Uterus (tissue), 4 donors: ENCODE data around the gene WDR72. TPM values are rescaled to one million over a fixed set of nuclear protein-coding genes. Genes with fewer than 3 reads are reported as not detected.

ENCODE experiments used
- DNase-seq, 2 donors: peaks; one replicate each; pipeline ENCODE4 v3.0.0-alpha.2; 2019 to 2020
- H3K27ac ChIP-seq, 2 donors: fragments of 200-600 bp; sonication (generic); 1 replicate in 1 of 2; 2 replicates in 1 of 2; pipeline ENCODE4 v1.5.1; 2016 to 2018
- H3K27me3 ChIP-seq, 2 donors: fragments of 200-600 bp; sonication (generic); one replicate each; pipeline ENCODE4 v1.5.1; 2018 to 2019; ENCODE audit warnings: control low read depth in 1 of 2
- H3K36me3 ChIP-seq, 2 donors: fragments of 200-600 bp; sonication (generic); one replicate each; pipeline ENCODE4 v1.5.1; 2019; ENCODE audit warnings: control low read depth in 1 of 2
- H3K4me1 ChIP-seq, 2 donors: fragments of 200-600 bp; sonication (generic); one replicate each; pipeline ENCODE4 v1.5.1; 2018 to 2019; ENCODE audit warnings: control low read depth in 1 of 2
- H3K4me3 ChIP-seq, 2 donors: fragments of 200-600 bp; sonication (generic); 1 replicate in 1 of 2; 2 replicates in 1 of 2; pipeline ENCODE4 v1.5.1; 2018 to 2019; ENCODE audit warnings: mild to moderate bottlenecking in 1 of 2
- H3K9me3 ChIP-seq, 2 donors: fragments of 200-600 bp; sonication (generic); one replicate each; pipeline ENCODE4 v1.5.1; 2019; ENCODE audit warnings: control low read depth in 1 of 2
- POLR2A ChIP-seq, 2 donors: fragments of 450-650 bp; IDR thresholded peaks; one replicate each; pipeline ENCODE4 v1.6.1; 2016; ENCODE audit warnings: antibody characterized with exemption in 2 of 2, mild to moderate bottlenecking in 1 of 2, moderate library complexity in 1 of 2
- intact Hi-C: fragments of 100-400 bp; cut with DNase I; formaldehyde crosslinking; loops from one replicate; pipeline ENCODE4 v1.15.1; 2023; ENCODE audit warnings: low total_unique reads
- total RNA-seq, 4 donors: library from RNA; depleted of rRNA in 3 of 4; stranded (reverse); fragments of >200 nt in 3 of 4; gene quantifications; one replicate each; pipeline versions ENCODE4 v1.1.0 to v1.2.4, GENCODE V29; 2014 to 2023
- TF ChIP-seq, protein P1 (sequence below), 4 experiments: fragments of 200-600 bp in 2 of 4; fragments of 450-650 bp in 2 of 4; sonication (generic) in 2 of 4; IDR thresholded peaks; one replicate each; pipeline ENCODE4 v1.5.1; 2016 to 2019; ENCODE audit warnings: antibody characterized with exemption in 4 of 4, mild to moderate bottlenecking in 2 of 4, moderate library complexity in 1 of 4
- donor health status: DM: yes; HTN: yes; CAD: no.

Gene WDR72
- total RNA-seq, 4 donors from 2014 or later, result 0.15 to 2.8 (median 0.59) TPM; not detected in 1

DNA sequence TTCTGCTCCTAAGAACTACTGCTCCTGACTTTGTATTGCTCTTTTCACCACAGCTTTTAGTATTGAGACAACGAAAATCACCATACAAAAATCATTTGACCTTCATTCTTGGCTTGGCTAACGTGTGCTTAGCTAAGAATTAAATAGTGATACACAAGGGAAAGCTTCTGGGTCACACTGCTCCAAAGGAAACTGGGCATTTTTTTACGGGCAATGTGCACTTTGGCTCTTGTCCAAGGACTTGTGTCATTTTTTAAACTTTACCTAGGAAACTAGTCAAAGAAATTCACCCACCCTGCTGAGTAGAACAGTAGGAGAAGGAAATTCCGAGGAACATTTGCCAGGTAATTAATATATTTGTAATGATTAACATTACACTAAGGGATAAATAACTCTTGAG lies 19.8 kb downstream of the WDR72 start:
- no peak for DNase-seq
- Histone ChIP-seq H3K27ac (no peak overlapping the region), H3K4me3 (no peak overlapping the region), H3K36me3 (no peaks in the 10 kb centered on the region), H3K4me1 (no peaks in the 10 kb centered on the region), H3K27me3 (no peaks in the 10 kb centered on the region), H3K9me3 (no peaks in the 10 kb centered on the region)
- intact Hi-C loops, result no loop called here
- no peak for TF ChIP-seq POLR2A (IDR thresholded peaks at IDR 0.05)
- TF ChIP-seq, protein P1, sequence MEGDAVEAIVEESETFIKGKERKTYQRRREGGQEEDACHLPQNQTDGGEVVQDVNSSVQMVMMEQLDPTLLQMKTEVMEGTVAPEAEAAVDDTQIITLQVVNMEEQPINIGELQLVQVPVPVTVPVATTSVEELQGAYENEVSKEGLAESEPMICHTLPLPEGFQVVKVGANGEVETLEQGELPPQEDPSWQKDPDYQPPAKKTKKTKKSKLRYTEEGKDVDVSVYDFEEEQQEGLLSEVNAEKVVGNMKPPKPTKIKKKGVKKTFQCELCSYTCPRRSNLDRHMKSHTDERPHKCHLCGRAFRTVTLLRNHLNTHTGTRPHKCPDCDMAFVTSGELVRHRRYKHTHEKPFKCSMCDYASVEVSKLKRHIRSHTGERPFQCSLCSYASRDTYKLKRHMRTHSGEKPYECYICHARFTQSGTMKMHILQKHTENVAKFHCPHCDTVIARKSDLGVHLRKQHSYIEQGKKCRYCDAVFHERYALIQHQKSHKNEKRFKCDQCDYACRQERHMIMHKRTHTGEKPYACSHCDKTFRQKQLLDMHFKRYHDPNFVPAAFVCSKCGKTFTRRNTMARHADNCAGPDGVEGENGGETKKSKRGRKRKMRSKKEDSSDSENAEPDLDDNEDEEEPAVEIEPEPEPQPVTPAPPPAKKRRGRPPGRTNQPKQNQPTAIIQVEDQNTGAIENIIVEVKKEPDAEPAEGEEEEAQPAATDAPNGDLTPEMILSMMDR (IDR thresholded peaks at IDR 0.05), result no peak

DNA sequence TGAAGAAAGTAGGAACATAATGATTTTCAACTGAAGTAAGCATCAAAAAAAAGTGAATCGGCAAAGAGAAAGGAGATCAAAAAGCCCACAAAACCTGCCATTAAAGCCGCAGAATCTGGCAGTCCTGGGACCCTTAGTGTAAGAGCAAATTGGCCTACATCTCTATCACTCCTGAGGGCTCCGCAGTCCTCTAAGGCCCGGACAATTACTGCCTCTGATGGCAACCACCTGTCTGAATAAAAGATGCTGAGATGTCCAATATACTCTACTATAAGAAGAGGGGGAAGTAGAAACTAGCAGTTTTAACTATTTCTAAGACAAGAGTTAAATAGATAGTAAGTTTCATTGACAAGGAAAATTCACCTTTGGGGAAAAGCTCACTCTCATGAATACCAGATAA lies 20.3 kb downstream of the WDR72 start:
- Histone ChIP-seq H3K4me1 (no peaks in the 10 kb centered on the region), H3K27ac (no peak overlapping the region), H3K4me3 (no peak overlapping the region), H3K9me3 (no peaks in the 10 kb centered on the region), H3K27me3 (no peaks in the 10 kb centered on the region), H3K36me3 (no peaks in the 10 kb centered on the region)
- intact Hi-C loops, result no loop called here
- TF ChIP-seq POLR2A (IDR thresholded peaks at IDR 0.05), result no peak
- TF ChIP-seq, protein P1 (IDR thresholded peaks at IDR 0.05), result no peak
- no peak for DNase-seq

DNA sequence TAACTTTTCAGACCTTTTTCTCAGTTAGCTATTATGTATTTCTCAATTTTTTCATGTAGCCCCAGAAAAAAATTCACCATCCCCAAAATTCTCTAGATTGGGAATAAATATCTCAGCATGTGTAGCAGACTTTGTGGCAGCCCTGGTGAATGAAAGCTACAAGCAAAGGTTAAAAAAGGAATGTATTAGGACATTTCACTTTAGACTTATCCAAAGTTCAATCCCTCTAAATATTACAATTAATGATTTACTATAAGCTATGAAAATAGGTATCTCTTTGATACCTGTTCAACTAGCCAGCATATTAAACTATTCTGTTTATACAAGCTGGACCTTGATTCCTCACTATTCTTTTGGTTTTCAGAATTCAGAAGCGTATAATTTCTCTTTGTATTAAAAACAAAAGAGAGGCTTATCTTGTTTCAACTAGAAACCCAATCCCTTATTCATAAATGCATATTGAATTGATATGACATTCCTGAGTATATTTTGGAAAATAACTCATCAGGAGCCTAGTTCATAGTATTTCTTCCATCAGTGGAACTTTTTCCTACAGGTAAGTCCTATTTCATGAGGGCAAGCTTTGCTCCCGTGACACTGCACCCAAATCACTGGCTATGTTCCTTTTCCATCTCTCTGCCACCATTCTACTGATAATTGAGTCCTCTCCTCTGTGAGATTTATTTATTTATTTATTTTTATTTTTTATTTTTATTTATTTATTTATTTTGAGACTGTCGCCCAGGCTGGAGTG lies 38.0 kb downstream of the WDR72 start:
- Histone ChIP-seq H3K27ac (no peak overlapping the region), H3K4me1 (no peaks in the 10 kb centered on the region), H3K4me3 (no peak overlapping the region), H3K9me3 (no peaks in the 10 kb centered on the region), H3K36me3 (no peaks in the 10 kb centered on the region), H3K27me3 (no peaks in the 10 kb centered on the region)
- TF ChIP-seq, protein P1 (IDR thresholded peaks at IDR 0.05), result no peak
- TF ChIP-seq POLR2A (IDR thresholded peaks at IDR 0.05), result no peak
- DNase-seq, result no peak
- intact Hi-C loops, result no loop called here

DNA sequence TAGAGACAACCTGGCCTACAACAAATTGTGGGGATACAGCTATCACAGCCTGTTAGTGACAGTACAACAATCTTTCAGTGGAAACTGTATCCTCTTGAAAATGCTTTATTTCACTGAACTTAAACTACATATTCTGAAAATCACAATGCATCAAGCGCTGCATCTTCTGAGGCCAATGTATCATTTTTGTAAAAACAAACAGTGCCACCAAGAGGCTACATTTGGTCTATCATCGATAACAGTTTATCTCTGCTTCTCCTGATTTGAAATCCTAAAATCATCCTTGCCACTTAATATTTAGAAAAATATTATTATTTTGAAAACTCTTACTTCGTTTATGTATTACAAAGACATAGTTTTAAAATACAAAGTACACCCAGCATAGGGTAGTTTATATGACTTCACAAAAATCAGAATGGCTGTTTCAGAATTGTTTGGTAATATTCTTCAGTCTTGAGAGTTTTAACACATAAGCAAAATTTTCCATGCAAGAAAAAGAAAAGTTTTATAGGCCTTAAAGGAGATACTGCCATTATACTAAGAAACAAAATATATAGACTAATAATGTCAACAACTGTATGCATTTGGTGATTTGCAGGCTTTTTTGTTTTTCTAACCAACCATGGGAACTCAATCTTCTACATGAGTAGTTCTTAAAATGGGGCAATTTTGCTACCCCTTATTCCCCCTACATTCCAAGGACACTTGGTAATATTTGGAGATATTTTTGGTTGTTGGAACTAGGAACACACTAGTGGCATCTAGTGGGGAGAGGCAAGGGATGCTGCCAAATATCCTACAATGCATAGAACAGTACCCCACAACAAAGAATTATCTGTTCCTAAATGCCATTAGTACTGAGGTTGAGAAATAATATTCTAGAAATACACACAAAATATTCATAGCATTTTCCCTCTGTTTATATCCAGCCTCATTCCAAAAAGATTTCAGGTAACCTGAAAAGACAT lies 42.3 kb downstream of the WDR72 start:
- intact Hi-C loops, result no loop called here
- H3K4me1 ChIP-seq, result no peaks in the 10 kb centered on the region
- no peaks in the 10 kb centered on the region for H3K27me3 ChIP-seq
- TF ChIP-seq POLR2A (IDR thresholded peaks at IDR 0.05), result no peak
- TF ChIP-seq, protein P1 (IDR thresholded peaks at IDR 0.05), result peak in 1 of 4 experiments; percentile 6
- no peaks in the 10 kb centered on the region for H3K36me3 ChIP-seq
- H3K9me3 ChIP-seq, result no peaks in the 10 kb centered on the region
- H3K27ac ChIP-seq, result no peak overlapping the region
- no peak for DNase-seq
- no peak overlapping the region for H3K4me3 ChIP-seq

DNA sequence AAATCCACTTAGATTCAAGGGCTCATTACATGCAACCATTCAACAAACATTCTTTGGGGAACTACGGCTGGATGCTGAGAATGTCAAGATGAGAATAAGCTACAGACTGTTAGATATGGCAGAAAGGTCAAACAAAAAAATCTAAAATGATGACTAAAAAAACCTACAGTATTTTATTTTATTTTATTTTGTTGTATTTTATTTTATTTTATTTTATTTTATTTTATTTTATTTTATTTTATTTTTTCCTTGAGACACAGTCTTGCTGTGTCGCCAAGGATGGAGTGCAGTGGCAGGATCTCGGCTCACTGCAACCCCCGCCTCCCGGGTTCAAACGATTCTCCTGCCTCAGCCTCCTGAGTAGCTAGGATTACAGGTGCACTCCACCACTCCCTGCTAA lies 46.2 kb downstream of the WDR72 start:
- H3K27me3 ChIP-seq, result no peaks in the 10 kb centered on the region
- H3K9me3 ChIP-seq, result no peaks in the 10 kb centered on the region
- H3K4me3 ChIP-seq, result no peak overlapping the region
- no peak overlapping the region for H3K27ac ChIP-seq
- no peaks in the 10 kb centered on the region for H3K36me3 ChIP-seq
- no peaks in the 10 kb centered on the region for H3K4me1 ChIP-seq
- no peak for DNase-seq
- no peak for TF ChIP-seq POLR2A (IDR thresholded peaks at IDR 0.05)
- TF ChIP-seq, protein P1 (IDR thresholded peaks at IDR 0.05), result no peak
- intact Hi-C loops, result no loop called here
